NB4 (cell line): Measurements from ENCODE around the gene SNAP25.

Source experiments
- DNase-seq: peaks from one replicate; pipeline ENCODE4 v3.0.0; 2010; ENCODE audit warnings: low read depth
- H3K4me3 ChIP-seq: one replicate; pipeline ENCODE4 v1.5.1; 2011; ENCODE audit warnings: mild to moderate bottlenecking, low read depth, low read length, moderate library complexity
- MAX ChIP-seq: IDR thresholded peaks from 2 replicates; pipeline ENCODE4 v1.6.1; 2011; ENCODE audit warnings: low read depth, low read length
- MYC ChIP-seq: IDR thresholded peaks from 2 replicates; pipeline ENCODE4 v1.6.1; 2011; ENCODE audit warnings: low read depth, low read length
- POLR2A ChIP-seq: IDR thresholded peaks from 2 replicates; pipeline ENCODE4 v1.6.1; 2011; ENCODE audit warnings: mild to moderate bottlenecking; ENCODE audit not compliant: insufficient read length; ENCODE audit errors: extremely low read depth
- TF ChIP-seq, protein P1 (sequence below): IDR thresholded peaks from one replicate; pipeline ENCODE4 v1.5.1; 2012; ENCODE audit warnings: low read depth, low read length

The SNAP25 gene

GRCh38 chr20:10259166-10259565 lies 40.5 kb downstream of the SNAP25 start:
- H3K4me3 ChIP-seq = no peak overlapping the region
- TF ChIP-seq POLR2A (no peak), MYC (no peak), MAX (no peak)
- TF ChIP-seq, protein P1, sequence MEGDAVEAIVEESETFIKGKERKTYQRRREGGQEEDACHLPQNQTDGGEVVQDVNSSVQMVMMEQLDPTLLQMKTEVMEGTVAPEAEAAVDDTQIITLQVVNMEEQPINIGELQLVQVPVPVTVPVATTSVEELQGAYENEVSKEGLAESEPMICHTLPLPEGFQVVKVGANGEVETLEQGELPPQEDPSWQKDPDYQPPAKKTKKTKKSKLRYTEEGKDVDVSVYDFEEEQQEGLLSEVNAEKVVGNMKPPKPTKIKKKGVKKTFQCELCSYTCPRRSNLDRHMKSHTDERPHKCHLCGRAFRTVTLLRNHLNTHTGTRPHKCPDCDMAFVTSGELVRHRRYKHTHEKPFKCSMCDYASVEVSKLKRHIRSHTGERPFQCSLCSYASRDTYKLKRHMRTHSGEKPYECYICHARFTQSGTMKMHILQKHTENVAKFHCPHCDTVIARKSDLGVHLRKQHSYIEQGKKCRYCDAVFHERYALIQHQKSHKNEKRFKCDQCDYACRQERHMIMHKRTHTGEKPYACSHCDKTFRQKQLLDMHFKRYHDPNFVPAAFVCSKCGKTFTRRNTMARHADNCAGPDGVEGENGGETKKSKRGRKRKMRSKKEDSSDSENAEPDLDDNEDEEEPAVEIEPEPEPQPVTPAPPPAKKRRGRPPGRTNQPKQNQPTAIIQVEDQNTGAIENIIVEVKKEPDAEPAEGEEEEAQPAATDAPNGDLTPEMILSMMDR = no peak
- no peak for DNase-seq

GRCh38 chr20:10260316-10260715 lies 41.7 kb downstream of the SNAP25 start:
- TF ChIP-seq, protein P1 = no peak
- TF ChIP-seq MAX (no peak), POLR2A (no peak), MYC (no peak)
- DNase-seq = no peak
- H3K4me3 ChIP-seq = no peak overlapping the region

GRCh38 chr20:10261702-10262101 lies 43.1 kb downstream of the SNAP25 start:
- TF ChIP-seq MAX = no peak
- no peak for TF ChIP-seq MYC
- TF ChIP-seq POLR2A = no peak
- TF ChIP-seq, protein P1 = no peak
- H3K4me3 ChIP-seq = no peak overlapping the region
- DNase-seq = no peak

DNA sequence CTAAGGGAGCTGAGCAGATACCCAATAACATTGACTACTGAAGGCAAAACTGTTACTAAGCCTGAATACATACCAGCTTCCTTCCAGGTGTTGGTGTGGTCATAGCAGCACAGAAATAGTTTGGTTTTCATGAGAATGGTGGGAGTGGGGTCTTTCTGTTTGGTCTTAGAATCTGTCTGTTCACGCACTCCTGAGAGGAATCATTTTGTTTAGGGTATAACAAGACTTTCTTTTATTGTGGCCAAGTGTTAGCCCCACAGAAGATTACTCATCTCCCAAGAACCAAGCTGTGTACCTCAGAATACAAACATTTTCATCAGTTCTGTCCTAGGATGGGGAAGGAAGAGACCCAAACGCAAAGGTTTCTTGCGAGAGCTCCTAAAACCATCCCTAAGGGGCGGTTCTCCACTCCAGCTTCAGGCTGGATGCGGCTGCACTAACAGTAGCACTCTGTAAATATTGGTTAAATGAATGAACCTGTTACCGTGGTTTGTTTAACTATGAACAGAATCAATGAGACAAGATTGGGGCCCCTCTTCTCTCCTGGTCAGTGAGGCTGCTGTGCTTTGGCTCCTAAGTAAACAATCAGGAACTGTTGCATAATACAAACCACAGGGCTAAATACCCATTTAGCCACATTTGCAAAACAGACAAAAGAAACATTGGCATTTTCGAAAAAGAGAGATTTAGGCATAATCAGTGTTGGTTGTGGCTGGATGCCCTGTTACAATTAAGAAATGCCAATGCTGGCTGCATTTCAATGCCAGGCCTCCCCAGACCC lies 44.9 kb downstream of the SNAP25 start:
- TF ChIP-seq, protein P1 = no peak
- TF ChIP-seq MAX (no peak), POLR2A (no peak), MYC (no peak)
- no peak for DNase-seq
- no peak overlapping the region for H3K4me3 ChIP-seq

DNA sequence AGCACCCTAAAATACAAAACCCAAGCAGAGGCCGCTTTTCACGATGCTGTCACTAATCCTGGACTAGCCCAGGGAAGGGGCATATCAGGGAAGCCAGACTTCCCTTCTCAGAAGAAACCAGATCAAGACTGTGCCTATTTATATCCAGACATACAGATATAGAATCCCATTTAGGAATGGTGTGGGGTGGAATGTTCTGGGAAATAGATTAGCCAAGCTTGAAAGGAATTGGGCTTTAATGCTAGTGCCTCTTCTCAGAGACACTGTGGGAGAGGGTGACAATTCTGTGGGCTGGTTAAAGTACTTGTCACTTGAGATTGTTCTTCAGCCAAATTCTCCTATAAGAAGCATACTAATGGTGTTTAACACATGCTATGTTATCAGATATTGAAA lies 45.5 kb downstream of the SNAP25 start:
- no peak for DNase-seq
- TF ChIP-seq POLR2A = no peak
- TF ChIP-seq, protein P1 = no peak
- H3K4me3 ChIP-seq = no peak overlapping the region

GRCh38 chr20:10268636-10269035 lies 50.0 kb downstream of the SNAP25 start:
- H3K4me3 ChIP-seq = no peak overlapping the region
- TF ChIP-seq MAX (no peak), MYC (no peak), POLR2A (no peak)
- TF ChIP-seq, protein P1 = no peak
- no peak for DNase-seq
